Panc1 (cell line): ENCODE results near the gene ECT2. TPM values are rescaled to one million over a fixed set of nuclear protein-coding genes. Genes with fewer than 3 reads are reported as not detected.

Experiments
- ATAC-seq: fragments of 200-7000 bp; cut with Tn5 transposase; 2 replicates; pipeline ENCODE4 v1.9.1; 2020; ENCODE audit warnings: mild to moderate bottlenecking, moderate library complexity
- Bru-seq: library from RNA; stranded (reverse); fragments of 400-500 nt; gene quantifications from one replicate; lab custom pipeline; 2021; lab: Mats Ljungman, UMichigan
- BruChase-seq, 2 experiments: library from RNA; stranded (reverse); fragments of 400-500 nt; gene quantifications; one replicate each; lab custom pipeline; 2021; lab: Mats Ljungman, UMichigan
- BruUV-seq: library from RNA; stranded (reverse); fragments of 400-500 nt; replicated peaks from 2 replicates; lab custom pipeline; 2021; lab: Mats Ljungman, UMichigan
- CTCF ChIA-PET: fragments of 300-600 bp; sonication (Branson Sonifier 250); formaldehyde crosslinking; loops from one replicate; lab custom pipeline; 2022; ENCODE audit warnings: antibody characterized with exemption; lab: Charles Lee
- POLR2A ChIA-PET: fragments of 300-600 bp; sonication (Branson Sonifier 250); formaldehyde crosslinking; loops from one replicate; lab custom pipeline; 2022; ENCODE audit warnings: antibody characterized with exemption; lab: Charles Lee
- DNase-seq: peaks from one replicate; pipeline ENCODE4 v3.0.0-alpha.2; 2010; ENCODE audit warnings: low read depth, low spot score
- H3K27ac ChIP-seq: 2 replicates; pipeline ENCODE4 v1.5.1; 2011; ENCODE audit warnings: mild to moderate bottlenecking, low read length, inconsistent platforms
- H3K27me3 ChIP-seq: fragments of 200-500 bp; sonication (Bioruptor generic); 2 replicates; pipeline ENCODE4 v1.6.0; 2014; ENCODE audit warnings: low read length, inconsistent platforms; ENCODE audit not compliant: control insufficient read depth, insufficient read depth
- H3K36me3 ChIP-seq: fragments of 200-500 bp; sonication (Bioruptor generic); 2 replicates; pipeline ENCODE4 v1.5.1; 2014; ENCODE audit warnings: inconsistent platforms, mild to moderate bottlenecking, low read length, moderate library complexity; ENCODE audit not compliant: control insufficient read depth, insufficient read depth
- H3K4me1 ChIP-seq: 2 replicates; pipeline ENCODE4 v1.5.1; 2011; ENCODE audit warnings: inconsistent platforms, mild to moderate bottlenecking, low read length, moderate library complexity; ENCODE audit not compliant: control insufficient read depth, insufficient read depth
- H3K4me3 ChIP-seq, 2 experiments: 2 replicates each; pipeline ENCODE4 v1.5.1; 2011 to 2012; ENCODE audit warnings: low read depth in 2 of 2, low read length in 2 of 2, mild to moderate bottlenecking in 2 of 2, inconsistent platforms in 1 of 2, moderate library complexity in 1 of 2
- H3K9me3 ChIP-seq: fragments of 200-500 bp; sonication (Bioruptor generic); 2 replicates; pipeline ENCODE4 v1.5.1; 2014; ENCODE audit warnings: low read depth, mild to moderate bottlenecking, inconsistent platforms, low read length, moderate library complexity; ENCODE audit not compliant: control insufficient read depth, insufficient read depth
- POLR2AphosphoS5 ChIP-seq: IDR thresholded peaks from 2 replicates; pipeline ENCODE4 v1.6.1; 2012; ENCODE audit warnings: mild to moderate bottlenecking, low read depth, low read length, moderate library complexity
- SIN3A ChIP-seq: IDR thresholded peaks from 2 replicates; pipeline ENCODE4 v1.6.1; 2012; ENCODE audit warnings: low read depth, mild to moderate bottlenecking, low read length, moderate library complexity, borderline replicate concordance; ENCODE audit not compliant: insufficient read depth
- TCF7L2 ChIP-seq: IDR thresholded peaks from 2 replicates; pipeline ENCODE4 v1.6.1; 2011; ENCODE audit warnings: mild to moderate bottlenecking, low read depth, low read length, inconsistent platforms
- in situ Hi-C: cut with HindIII; loops from 2 replicates; pipeline ENCODE4 v1.10.0; 2016; ENCODE audit warnings: low sequenced_read_pairs, low pct_unique_long_range_greater_than_20kb
- intact Hi-C: fragments of 100-400 bp; cut with micrococcal nuclease; formaldehyde crosslinking; loops from one replicate; pipeline ENCODE4 v1.10.0; 2022; ENCODE audit not compliant: unreplicated experiment
- long read RNA-seq: library from polyadenylated mRNA; unstranded; transcript quantifications from one replicate; pipeline ENCODE4 v2.0.0, GENCODE V29; 2021; ENCODE audit not compliant: unreplicated experiment
- polyA plus RNA-seq: library from polyadenylated mRNA; unstranded; fragments of >200 nt; gene quantifications from one replicate; pipeline ENCODE4 v1.2.1, GENCODE V29; 2012; ENCODE audit warnings: missing spikeins; ENCODE audit not compliant: insufficient read length
- total RNA-seq: library from RNA; stranded (reverse); gene quantifications from one replicate; pipeline ENCODE4 v1.2.1, GENCODE V29; 2021; ENCODE audit not compliant: unreplicated experiment
- TF ChIP-seq, protein P1 (sequence below): fragments of 450-650 bp; IDR thresholded peaks from 2 replicates; pipeline ENCODE4 v1.5.1; 2017; ENCODE audit warnings: mild to moderate bottlenecking
- TF ChIP-seq, protein P2 (sequence below), 2 experiments: IDR thresholded peaks; 2 replicates each; pipeline ENCODE4 v1.6.1; 2011 to 2012; ENCODE audit warnings: low read depth in 2 of 2, control low read depth in 1 of 2, low read length in 1 of 2, mild to moderate bottlenecking in 1 of 2, moderate library complexity in 1 of 2; ENCODE audit not compliant: insufficient read depth in 1 of 2

ECT2 gene, protein sequence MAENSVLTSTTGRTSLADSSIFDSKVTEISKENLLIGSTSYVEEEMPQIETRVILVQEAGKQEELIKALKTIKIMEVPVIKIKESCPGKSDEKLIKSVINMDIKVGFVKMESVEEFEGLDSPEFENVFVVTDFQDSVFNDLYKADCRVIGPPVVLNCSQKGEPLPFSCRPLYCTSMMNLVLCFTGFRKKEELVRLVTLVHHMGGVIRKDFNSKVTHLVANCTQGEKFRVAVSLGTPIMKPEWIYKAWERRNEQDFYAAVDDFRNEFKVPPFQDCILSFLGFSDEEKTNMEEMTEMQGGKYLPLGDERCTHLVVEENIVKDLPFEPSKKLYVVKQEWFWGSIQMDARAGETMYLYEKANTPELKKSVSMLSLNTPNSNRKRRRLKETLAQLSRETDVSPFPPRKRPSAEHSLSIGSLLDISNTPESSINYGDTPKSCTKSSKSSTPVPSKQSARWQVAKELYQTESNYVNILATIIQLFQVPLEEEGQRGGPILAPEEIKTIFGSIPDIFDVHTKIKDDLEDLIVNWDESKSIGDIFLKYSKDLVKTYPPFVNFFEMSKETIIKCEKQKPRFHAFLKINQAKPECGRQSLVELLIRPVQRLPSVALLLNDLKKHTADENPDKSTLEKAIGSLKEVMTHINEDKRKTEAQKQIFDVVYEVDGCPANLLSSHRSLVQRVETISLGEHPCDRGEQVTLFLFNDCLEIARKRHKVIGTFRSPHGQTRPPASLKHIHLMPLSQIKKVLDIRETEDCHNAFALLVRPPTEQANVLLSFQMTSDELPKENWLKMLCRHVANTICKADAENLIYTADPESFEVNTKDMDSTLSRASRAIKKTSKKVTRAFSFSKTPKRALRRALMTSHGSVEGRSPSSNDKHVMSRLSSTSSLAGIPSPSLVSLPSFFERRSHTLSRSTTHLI
- 102 TPM for total RNA-seq
- polyA plus RNA-seq, result 23.7 TPM
- Bru-seq, nascent RNA, result percentile 98 among the genes with signal in this experiment
- BruChase-seq, experiment 1, labeled RNA remaining after a 2-hour chase, result percentile 95 among the genes with signal in this experiment
- percentile 96 among the genes with signal in this experiment for BruChase-seq, experiment 2, labeled RNA remaining after a 6-hour chase
- long read RNA-seq, full-length matches to known transcripts, result 2 of 29 reads
- long read RNA-seq, partial matches to known transcripts, result 13 of 29 reads
- long read RNA-seq, other reads (novel, unspliced or antisense), result 14 of 29 reads

DNA sequence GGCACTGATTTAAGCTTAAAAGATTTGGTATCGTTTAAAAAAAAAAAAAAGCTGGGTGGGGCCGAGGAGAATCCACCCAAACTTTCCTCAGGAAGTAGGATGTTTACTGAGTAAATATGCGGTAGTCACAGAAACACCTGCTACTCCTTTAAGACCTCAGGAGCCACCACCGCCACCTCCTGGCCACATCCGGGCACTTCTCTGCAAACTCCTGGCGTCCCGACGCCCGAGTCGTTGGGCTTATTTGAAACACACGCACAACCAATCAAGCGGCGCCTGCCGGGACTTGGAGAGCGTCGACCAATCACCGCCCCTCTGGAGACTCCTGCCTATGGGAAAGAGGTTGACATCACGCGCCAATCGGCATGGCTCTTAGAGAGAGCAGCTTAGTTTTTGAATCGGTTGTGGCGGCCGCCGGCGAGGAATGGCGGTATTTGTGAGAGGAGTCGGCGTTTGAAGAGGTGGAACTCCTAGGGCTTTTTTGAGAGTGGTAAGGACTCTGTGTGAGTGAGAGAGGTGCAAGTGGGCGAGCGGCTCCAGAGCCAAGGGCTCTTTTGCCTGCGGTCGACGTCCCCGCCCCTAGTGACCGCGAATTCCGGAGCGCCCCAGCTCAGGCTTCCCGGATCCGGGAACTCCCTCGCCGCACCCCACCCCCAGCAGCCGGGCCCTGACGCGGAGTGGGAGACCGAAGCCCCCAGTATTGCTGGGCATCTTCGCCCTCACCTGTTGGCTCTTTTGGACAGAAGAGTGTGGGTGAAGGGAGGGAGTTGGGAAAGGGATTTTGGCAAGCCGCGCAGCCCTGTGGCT lies at the start of gene ECT2:
ECT2 (plus strand) TSS at position 359 of the 807 bp plus-strand sequence. CDS start 3,805 bp downstream, outside the sequence.
- peak; percentile 96 for TF ChIP-seq POLR2AphosphoS5
- TF ChIP-seq TCF7L2, result peak; percentile 69; the same call in 1 of the 2 replicates
- TF ChIP-seq, protein P1, sequence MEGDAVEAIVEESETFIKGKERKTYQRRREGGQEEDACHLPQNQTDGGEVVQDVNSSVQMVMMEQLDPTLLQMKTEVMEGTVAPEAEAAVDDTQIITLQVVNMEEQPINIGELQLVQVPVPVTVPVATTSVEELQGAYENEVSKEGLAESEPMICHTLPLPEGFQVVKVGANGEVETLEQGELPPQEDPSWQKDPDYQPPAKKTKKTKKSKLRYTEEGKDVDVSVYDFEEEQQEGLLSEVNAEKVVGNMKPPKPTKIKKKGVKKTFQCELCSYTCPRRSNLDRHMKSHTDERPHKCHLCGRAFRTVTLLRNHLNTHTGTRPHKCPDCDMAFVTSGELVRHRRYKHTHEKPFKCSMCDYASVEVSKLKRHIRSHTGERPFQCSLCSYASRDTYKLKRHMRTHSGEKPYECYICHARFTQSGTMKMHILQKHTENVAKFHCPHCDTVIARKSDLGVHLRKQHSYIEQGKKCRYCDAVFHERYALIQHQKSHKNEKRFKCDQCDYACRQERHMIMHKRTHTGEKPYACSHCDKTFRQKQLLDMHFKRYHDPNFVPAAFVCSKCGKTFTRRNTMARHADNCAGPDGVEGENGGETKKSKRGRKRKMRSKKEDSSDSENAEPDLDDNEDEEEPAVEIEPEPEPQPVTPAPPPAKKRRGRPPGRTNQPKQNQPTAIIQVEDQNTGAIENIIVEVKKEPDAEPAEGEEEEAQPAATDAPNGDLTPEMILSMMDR, result peak; percentile 93
- TF ChIP-seq SIN3A, result peak; percentile 83
- TF ChIP-seq, protein P2, sequence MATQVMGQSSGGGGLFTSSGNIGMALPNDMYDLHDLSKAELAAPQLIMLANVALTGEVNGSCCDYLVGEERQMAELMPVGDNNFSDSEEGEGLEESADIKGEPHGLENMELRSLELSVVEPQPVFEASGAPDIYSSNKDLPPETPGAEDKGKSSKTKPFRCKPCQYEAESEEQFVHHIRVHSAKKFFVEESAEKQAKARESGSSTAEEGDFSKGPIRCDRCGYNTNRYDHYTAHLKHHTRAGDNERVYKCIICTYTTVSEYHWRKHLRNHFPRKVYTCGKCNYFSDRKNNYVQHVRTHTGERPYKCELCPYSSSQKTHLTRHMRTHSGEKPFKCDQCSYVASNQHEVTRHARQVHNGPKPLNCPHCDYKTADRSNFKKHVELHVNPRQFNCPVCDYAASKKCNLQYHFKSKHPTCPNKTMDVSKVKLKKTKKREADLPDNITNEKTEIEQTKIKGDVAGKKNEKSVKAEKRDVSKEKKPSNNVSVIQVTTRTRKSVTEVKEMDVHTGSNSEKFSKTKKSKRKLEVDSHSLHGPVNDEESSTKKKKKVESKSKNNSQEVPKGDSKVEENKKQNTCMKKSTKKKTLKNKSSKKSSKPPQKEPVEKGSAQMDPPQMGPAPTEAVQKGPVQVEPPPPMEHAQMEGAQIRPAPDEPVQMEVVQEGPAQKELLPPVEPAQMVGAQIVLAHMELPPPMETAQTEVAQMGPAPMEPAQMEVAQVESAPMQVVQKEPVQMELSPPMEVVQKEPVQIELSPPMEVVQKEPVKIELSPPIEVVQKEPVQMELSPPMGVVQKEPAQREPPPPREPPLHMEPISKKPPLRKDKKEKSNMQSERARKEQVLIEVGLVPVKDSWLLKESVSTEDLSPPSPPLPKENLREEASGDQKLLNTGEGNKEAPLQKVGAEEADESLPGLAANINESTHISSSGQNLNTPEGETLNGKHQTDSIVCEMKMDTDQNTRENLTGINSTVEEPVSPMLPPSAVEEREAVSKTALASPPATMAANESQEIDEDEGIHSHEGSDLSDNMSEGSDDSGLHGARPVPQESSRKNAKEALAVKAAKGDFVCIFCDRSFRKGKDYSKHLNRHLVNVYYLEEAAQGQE (IDR thresholded peaks at IDR 0.05; ENCODE audit: insufficient read depth in 1 of 2, low read depth in 2 of 2, low read length in 1 of 2), result no peak

More for the DNA sequence above, at the start of gene ECT2:
- peaks cover 19% of the 10 kb centered on the region; the same call in 1 of the 2 replicates for H3K36me3 ChIP-seq
- intact Hi-C loops (loop anchor here (1.0 kb wide), 1 partner anchor 77 kb away; no protein-coding TSS in a partner anchor), in situ Hi-C loops (no loop called here)
- H3K4me3 ChIP-seq, result peak within 1 kb of the TSS; percentile 90 to 96
- no peaks in the 10 kb centered on the region for H3K27me3 ChIP-seq
- H3K27ac ChIP-seq, result peak within 1 kb of the TSS; percentile 99
- POLR2A ChIA-PET, result interaction anchor here (0.6 to 1.2 kb wide), 11 partner anchors 11 to 92 kb away, joined by 3 to 11 read pairs (median 5); no protein-coding TSS in a partner anchor
- CTCF ChIA-PET, result interaction anchor here (0.6 to 1.4 kb wide), 13 partner anchors 15 to 1126 kb away, joined by 3 to 20 read pairs (median 4); partner anchors contain the start of gene NCEH1
- H3K9me3 ChIP-seq, result no peaks in the 10 kb centered on the region
- no TSS peak for BruUV-seq
- peak; percentile 99 for DNase-seq
- peaks cover 41% of the 10 kb centered on the region for H3K4me1 ChIP-seq
- ATAC-seq, result peak; percentile 99
